Measurements from ENCODE around the gene TRIO.

Gene TRIO

GRCh38 chr5:14166437-14166836 is 23.3 kb downstream of the TRIO start:
- H3K9ac ChIP-seq (ENCODE audit: low read depth, low read length) = no peak overlapping the region
- no peaks in the 10 kb centered on the region for H3K27me3 ChIP-seq (ENCODE audit: insufficient read depth, low read length, poor library complexity)
- no peak for TF ChIP-seq EZH2 (IDR thresholded peaks at IDR 0.05; ENCODE audit: borderline replicate concordance, low read depth, low read length, severe bottlenecking)
- no peak for TF ChIP-seq CTCF (IDR thresholded peaks at IDR 0.05; ENCODE audit: borderline replicate concordance, extremely low read depth, low read length, poor library complexity, severe bottlenecking)
- no peak for DNase-seq
- no peaks in the 10 kb centered on the region for H3K36me3 ChIP-seq (ENCODE audit: insufficient read depth, low read length)
- H2AFZ ChIP-seq (ENCODE audit: low read depth, low read length) = no peak overlapping the region
- no peak overlapping the region for H3K27ac ChIP-seq (ENCODE audit: low read length)
- ATAC-seq (ENCODE audit: insufficient read depth, low read depth) = no peak
- no peaks in the 10 kb centered on the region for H4K20me1 ChIP-seq (ENCODE audit: insufficient read depth, low read length)
- no peak overlapping the region for H3K4me3 ChIP-seq (ENCODE audit: low read depth in 1 of 2, low read length in 2 of 2)
- no peak overlapping the region for H3K4me2 ChIP-seq (ENCODE audit: insufficient read depth, low read length)
- H3K9me3 ChIP-seq (ENCODE audit: insufficient read depth, low read length, severe bottlenecking) = no peaks in the 10 kb centered on the region
- no peaks in the 10 kb centered on the region for H3K4me1 ChIP-seq (ENCODE audit: insufficient read depth, low read length)
- no peaks in the 10 kb centered on the region for H3K79me2 ChIP-seq (ENCODE audit: insufficient read depth, low read length)

GRCh38 chr5:14167211-14167845 is 24.2 kb downstream of the TRIO start:
- H3K36me3 ChIP-seq (ENCODE audit: insufficient read depth, low read length) = no peaks in the 10 kb centered on the region
- H3K79me2 ChIP-seq (ENCODE audit: insufficient read depth, low read length) = no peaks in the 10 kb centered on the region
- H3K27ac ChIP-seq (ENCODE audit: low read length) = no peak overlapping the region
- H3K27me3 ChIP-seq (ENCODE audit: insufficient read depth, low read length, poor library complexity) = no peaks in the 10 kb centered on the region
- H3K9me3 ChIP-seq (ENCODE audit: insufficient read depth, low read length, severe bottlenecking) = no peaks in the 10 kb centered on the region
- H3K4me3 ChIP-seq (ENCODE audit: low read depth in 1 of 2, low read length in 2 of 2) = no peak overlapping the region
- no peak overlapping the region for H3K4me2 ChIP-seq (ENCODE audit: insufficient read depth, low read length)
- TF ChIP-seq EZH2 (IDR thresholded peaks at IDR 0.05; ENCODE audit: borderline replicate concordance, low read depth, low read length, severe bottlenecking) (no peak), CTCF (IDR thresholded peaks at IDR 0.05; ENCODE audit: borderline replicate concordance, extremely low read depth, low read length, poor library complexity, severe bottlenecking) (no peak)
- no peaks in the 10 kb centered on the region for H4K20me1 ChIP-seq (ENCODE audit: insufficient read depth, low read length)
- H3K4me1 ChIP-seq (ENCODE audit: insufficient read depth, low read length) = no peaks in the 10 kb centered on the region
- H2AFZ ChIP-seq (ENCODE audit: low read depth, low read length) = no peak overlapping the region
- no peak overlapping the region for H3K9ac ChIP-seq (ENCODE audit: low read depth, low read length)
- DNase-seq (no peak), ATAC-seq (ENCODE audit: insufficient read depth, low read depth) (no peak)

- Histone ChIP-seq H4K20me1 (ENCODE audit: insufficient read depth, low read length) (no peaks in the 10 kb centered on the region), H3K36me3 (ENCODE audit: insufficient read depth, low read length) (no peaks in the 10 kb centered on the region), H3K4me2 (ENCODE audit: insufficient read depth, low read length) (no peak overlapping the region), H3K27me3 (ENCODE audit: insufficient read depth, low read length, poor library complexity) (no peaks in the 10 kb centered on the region), H3K27ac (ENCODE audit: low read length) (no peak overlapping the region), H2AFZ (ENCODE audit: low read depth, low read length) (no peak overlapping the region), H3K9me3 (ENCODE audit: insufficient read depth, low read length, severe bottlenecking) (no peaks in the 10 kb centered on the region), H3K79me2 (ENCODE audit: insufficient read depth, low read length) (no peaks in the 10 kb centered on the region), H3K4me3 (ENCODE audit: low read depth in 1 of 2, low read length in 2 of 2) (no peak overlapping the region), H3K9ac (ENCODE audit: low read depth, low read length) (no peak overlapping the region), H3K4me1 (ENCODE audit: insufficient read depth, low read length) (no peaks in the 10 kb centered on the region)
- no peak for TF ChIP-seq EZH2 (IDR thresholded peaks at IDR 0.05; ENCODE audit: borderline replicate concordance, low read depth, low read length, severe bottlenecking)
- no peak for TF ChIP-seq CTCF (IDR thresholded peaks at IDR 0.05; ENCODE audit: borderline replicate concordance, extremely low read depth, low read length, poor library complexity, severe bottlenecking)
- ATAC-seq (ENCODE audit: insufficient read depth, low read depth) (no peak), DNase-seq (no peak)
Measured at GRCh38 chr5:14168144-14168792, 25.1 kb downstream of the TRIO start.
